Osteoblast (primary cell): ENCODE results near the gene ANTXR1. TPM values are rescaled to one million over a fixed set of nuclear protein-coding genes. Genes with fewer than 3 reads are reported as not detected.

ENCODE experiments used
- DNase-seq: peaks from one replicate; pipeline ENCODE4 v3.0.0; 2011; ENCODE audit warnings: low spot score, mixed read lengths; ENCODE audit not compliant: insufficient read length; ENCODE audit errors: missing footprints
- H2AFZ ChIP-seq: 2 replicates; pipeline ENCODE4 v1.6.0; 2011; ENCODE audit warnings: mild to moderate bottlenecking, low read length
- H3K27ac ChIP-seq: 2 replicates; pipeline ENCODE4 v1.5.1; 2011; ENCODE audit warnings: mild to moderate bottlenecking, low read depth, low read length, moderate library complexity
- H3K27me3 ChIP-seq: 2 replicates; pipeline ENCODE4 v1.6.0; 2012; ENCODE audit warnings: mild to moderate bottlenecking, control low read depth, inconsistent platforms, low read length, moderate library complexity; ENCODE audit not compliant: insufficient read depth
- H3K36me3 ChIP-seq: 2 replicates; pipeline ENCODE4 v1.5.1; 2011; ENCODE audit warnings: mild to moderate bottlenecking, low read length, control low read depth, moderate library complexity; ENCODE audit not compliant: insufficient read depth
- H3K4me1 ChIP-seq: 2 replicates; pipeline ENCODE4 v1.5.1; 2011; ENCODE audit warnings: mild to moderate bottlenecking, low read length, control low read depth, moderate library complexity; ENCODE audit not compliant: insufficient read depth
- H3K4me2 ChIP-seq: 2 replicates; pipeline ENCODE4 v1.6.0; 2011; ENCODE audit warnings: mild to moderate bottlenecking, low read length; ENCODE audit not compliant: insufficient read depth
- H3K4me3 ChIP-seq: fragments of 200-600 bp; sonication (generic); 3 replicates; pipeline ENCODE4 v1.5.1; 2012; ENCODE audit warnings: mild to moderate bottlenecking, low read length, inconsistent platforms; ENCODE audit not compliant: insufficient read depth
- H3K79me2 ChIP-seq: 2 replicates; pipeline ENCODE4 v1.6.0; 2012; ENCODE audit warnings: mild to moderate bottlenecking, low read length, control low read depth, inconsistent platforms; ENCODE audit not compliant: insufficient read depth
- H3K9me3 ChIP-seq: 2 replicates; pipeline ENCODE4 v1.5.1; 2011; ENCODE audit warnings: low read depth, low read length, control low read depth
- H4K20me1 ChIP-seq: 2 replicates; pipeline ENCODE4 v1.6.0; 2012; ENCODE audit warnings: mild to moderate bottlenecking, low read length, control low read depth; ENCODE audit not compliant: insufficient read depth
- CTCF ChIP-seq: IDR thresholded peaks from 2 replicates; pipeline ENCODE4 v1.5.1; 2011; ENCODE audit warnings: mild to moderate bottlenecking, low read depth, low read length, moderate library complexity; ENCODE audit errors: extremely low read depth
- total RNA-seq: library from RNA; depleted of rRNA; stranded (reverse); fragments of >200 nt; gene quantifications from 2 replicates; pipeline ENCODE4 v1.2.3, GENCODE V29; 2012

The ANTXR1 gene
- total RNA-seq, 1 donor, result 123 TPM

- no peak for DNase-seq
- H3K4me2 ChIP-seq, result no peak overlapping the region
- H3K4me3 ChIP-seq, result no peak overlapping the region
- peaks cover 35% of the 10 kb centered on the region for H3K4me1 ChIP-seq
- H3K9me3 ChIP-seq, result no peaks in the 10 kb centered on the region
- H3K27me3 ChIP-seq, result no peaks in the 10 kb centered on the region
- H3K27ac ChIP-seq, result no peak overlapping the region
- H3K79me2 ChIP-seq, result no peaks in the 10 kb centered on the region
- no peak for TF ChIP-seq CTCF
- no peak overlapping the region for H2AFZ ChIP-seq
- peaks cover 16% of the 10 kb centered on the region for H3K36me3 ChIP-seq
- no peaks in the 10 kb centered on the region for H4K20me1 ChIP-seq
Measured at GRCh38 chr2:69151931-69152330, 139.0 kb downstream of the ANTXR1 start.

DNA sequence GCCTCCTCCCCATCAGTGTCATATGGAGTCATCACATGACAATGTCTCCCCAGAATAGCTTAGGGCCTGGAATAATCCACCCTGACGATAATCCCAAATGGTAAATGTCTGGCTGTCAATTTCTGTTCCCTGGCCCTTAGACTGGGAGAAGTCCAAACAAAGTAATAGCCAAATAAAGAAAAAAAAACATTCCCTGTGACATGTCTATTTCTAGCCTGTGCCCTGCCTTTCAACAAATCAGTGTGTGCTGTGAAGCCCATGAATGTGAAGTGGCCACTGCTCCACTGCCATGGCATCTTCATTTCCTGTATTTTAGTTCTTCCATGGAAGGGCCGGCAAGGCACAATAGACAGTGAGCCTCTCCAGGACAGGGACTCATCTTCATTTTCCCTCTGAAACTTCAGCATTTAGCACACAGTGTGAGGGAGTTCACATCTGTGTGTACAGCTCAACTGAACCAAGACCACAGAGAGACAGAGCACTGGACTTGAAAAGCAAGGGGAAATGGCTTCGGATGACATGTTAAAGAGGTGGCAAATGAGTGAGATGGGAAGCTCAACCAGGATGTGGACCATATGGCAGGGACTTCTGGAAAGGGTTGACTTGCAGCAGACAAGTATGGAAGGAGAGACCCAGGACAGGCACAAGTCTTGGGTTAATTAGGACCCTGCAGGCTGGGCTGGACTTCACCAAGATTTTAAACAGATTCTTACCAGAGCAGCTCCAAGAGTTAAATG lies 140.0 kb downstream of the ANTXR1 start:
- DNase-seq, result peak; percentile 29
- Histone ChIP-seq H3K9me3 (no peaks in the 10 kb centered on the region), H3K27me3 (no peaks in the 10 kb centered on the region), H4K20me1 (no peaks in the 10 kb centered on the region), H3K36me3 (peaks cover 22% of the 10 kb centered on the region), H2AFZ (no peak overlapping the region), H3K4me1 (peaks cover 35% of the 10 kb centered on the region), H3K4me2 (peak overlapping the region; percentile 44), H3K79me2 (no peaks in the 10 kb centered on the region), H3K27ac (peak overlapping the region; percentile 71), H3K4me3 (no peak overlapping the region)
- TF ChIP-seq CTCF, result no peak

- no peaks in the 10 kb centered on the region for H3K79me2 ChIP-seq
- H4K20me1 ChIP-seq, result no peaks in the 10 kb centered on the region
- no peak overlapping the region for H3K4me3 ChIP-seq
- H2AFZ ChIP-seq, result peak overlapping the region; percentile 37
- H3K27ac ChIP-seq, result peak overlapping the region; percentile 71
- no peak for TF ChIP-seq CTCF
- no peak for DNase-seq
- H3K4me2 ChIP-seq, result peak overlapping the region; percentile 44
- peaks cover 25% of the 10 kb centered on the region for H3K36me3 ChIP-seq
- H3K9me3 ChIP-seq, result no peaks in the 10 kb centered on the region
- peaks cover 32% of the 10 kb centered on the region for H3K4me1 ChIP-seq
- H3K27me3 ChIP-seq, result no peaks in the 10 kb centered on the region
Measured at GRCh38 chr2:69154106-69154505, 141.1 kb downstream of the ANTXR1 start.

DNA sequence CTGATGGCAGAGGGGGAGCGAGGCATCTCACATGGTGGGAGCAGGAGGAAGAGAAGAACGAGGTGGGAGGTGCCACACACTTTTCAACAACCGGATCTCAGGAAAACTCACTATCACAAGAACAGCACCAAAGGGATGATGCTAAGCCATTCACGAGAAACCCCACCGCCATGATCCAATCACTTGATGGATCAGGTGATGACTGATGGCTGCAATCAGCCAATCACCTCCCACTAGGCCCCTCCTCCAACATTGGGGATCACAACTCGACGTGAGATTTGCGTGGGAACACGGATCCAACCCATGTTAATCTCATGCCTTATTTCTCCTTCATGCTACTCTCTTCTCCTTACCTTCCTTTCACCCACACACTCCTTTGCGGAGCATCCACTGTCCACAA lies 143.6 kb downstream of the ANTXR1 start:
- Histone ChIP-seq H3K9me3 (no peaks in the 10 kb centered on the region), H3K36me3 (peaks cover 28% of the 10 kb centered on the region), H3K27me3 (no peaks in the 10 kb centered on the region), H4K20me1 (no peaks in the 10 kb centered on the region), H2AFZ (no peak overlapping the region), H3K4me1 (peaks cover 20% of the 10 kb centered on the region), H3K79me2 (no peaks in the 10 kb centered on the region), H3K4me2 (no peak overlapping the region), H3K4me3 (no peak overlapping the region), H3K27ac (no peak overlapping the region)
- DNase-seq, result no peak
- no peak for TF ChIP-seq CTCF
